Endothelial cell (in vitro differentiated cells): ENCODE data around the gene SEC11C. TPM values are rescaled to one million over a fixed set of nuclear protein-coding genes. Genes with fewer than 3 reads are reported as not detected.

ENCODE experiments used
- DNase-seq: peaks from one replicate; pipeline ENCODE4 v3.0.0; 2021; ENCODE audit warnings: low spot score
- H3K27ac Mint-ChIP-seq: one replicate; pipeline ENCODE4 v1.8.0; 2021; ENCODE audit warnings: mixed read lengths, inconsistent platforms; ENCODE audit not compliant: unreplicated experiment
- H3K27me3 Mint-ChIP-seq: one replicate; pipeline ENCODE4 v1.8.0; 2021; ENCODE audit warnings: mild to moderate bottlenecking, moderate library complexity, mixed read lengths, inconsistent platforms; ENCODE audit not compliant: unreplicated experiment
- H3K36me3 Mint-ChIP-seq: one replicate; pipeline ENCODE4 v1.8.0; 2021; ENCODE audit warnings: mild to moderate bottlenecking, low read depth, mixed read lengths, inconsistent platforms; ENCODE audit not compliant: unreplicated experiment
- H3K4me1 Mint-ChIP-seq: one replicate; pipeline ENCODE4 v1.8.0; 2021; ENCODE audit warnings: mild to moderate bottlenecking, mixed read lengths, inconsistent platforms; ENCODE audit not compliant: unreplicated experiment
- H3K4me3 Mint-ChIP-seq: one replicate; pipeline ENCODE4 v1.8.0; 2021; ENCODE audit warnings: mild to moderate bottlenecking, mixed read lengths, inconsistent platforms; ENCODE audit not compliant: unreplicated experiment
- H3K9me3 Mint-ChIP-seq: one replicate; pipeline ENCODE4 v1.8.0; 2021; ENCODE audit warnings: mixed read lengths, inconsistent platforms; ENCODE audit not compliant: unreplicated experiment
- total RNA-seq: library from RNA; stranded (reverse); fragmentation: NEBNext Ultra II Directional; extraction: Animal tissue kit (Norgen Biotek cat#: 25700); gene quantifications from one replicate; pipeline ENCODE4 v1.2.1, GENCODE V29; 2021; ENCODE audit not compliant: unreplicated experiment
- TF ChIP-seq, protein P1 (sequence below): fragments of 200-600 bp; sonication (generic); IDR thresholded peaks from one replicate; pipeline ENCODE4 v1.5.0; 2021; ENCODE audit warnings: antibody characterized with exemption; ENCODE audit not compliant: unreplicated experiment

The SEC11C gene
- total RNA-seq, 1 donor from 2014 or later = 24.6 TPM

DNA sequence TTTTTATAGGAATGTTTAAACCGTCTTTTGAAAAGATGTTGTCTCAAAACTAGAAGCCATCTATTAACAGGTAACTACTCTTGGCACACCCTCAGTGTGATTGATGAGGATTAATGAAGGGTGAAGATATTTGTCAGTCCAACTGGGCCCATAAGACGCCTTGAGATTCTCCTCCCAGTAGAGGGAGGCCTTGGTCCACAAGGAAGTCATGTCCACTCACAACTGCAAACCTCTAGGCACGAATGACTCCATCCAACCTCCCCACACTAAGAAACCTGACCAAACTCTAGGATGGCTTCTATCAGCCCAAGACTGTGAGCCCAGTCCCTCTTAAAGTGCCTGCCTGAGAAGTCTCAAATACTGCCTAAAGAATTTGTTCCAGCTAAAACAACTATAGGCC, 61.1 kb downstream of the SEC11C start:
- no peak for DNase-seq
- no peaks in the 10 kb centered on the region for H3K9me3 Mint-ChIP-seq
- TF ChIP-seq, protein P1, sequence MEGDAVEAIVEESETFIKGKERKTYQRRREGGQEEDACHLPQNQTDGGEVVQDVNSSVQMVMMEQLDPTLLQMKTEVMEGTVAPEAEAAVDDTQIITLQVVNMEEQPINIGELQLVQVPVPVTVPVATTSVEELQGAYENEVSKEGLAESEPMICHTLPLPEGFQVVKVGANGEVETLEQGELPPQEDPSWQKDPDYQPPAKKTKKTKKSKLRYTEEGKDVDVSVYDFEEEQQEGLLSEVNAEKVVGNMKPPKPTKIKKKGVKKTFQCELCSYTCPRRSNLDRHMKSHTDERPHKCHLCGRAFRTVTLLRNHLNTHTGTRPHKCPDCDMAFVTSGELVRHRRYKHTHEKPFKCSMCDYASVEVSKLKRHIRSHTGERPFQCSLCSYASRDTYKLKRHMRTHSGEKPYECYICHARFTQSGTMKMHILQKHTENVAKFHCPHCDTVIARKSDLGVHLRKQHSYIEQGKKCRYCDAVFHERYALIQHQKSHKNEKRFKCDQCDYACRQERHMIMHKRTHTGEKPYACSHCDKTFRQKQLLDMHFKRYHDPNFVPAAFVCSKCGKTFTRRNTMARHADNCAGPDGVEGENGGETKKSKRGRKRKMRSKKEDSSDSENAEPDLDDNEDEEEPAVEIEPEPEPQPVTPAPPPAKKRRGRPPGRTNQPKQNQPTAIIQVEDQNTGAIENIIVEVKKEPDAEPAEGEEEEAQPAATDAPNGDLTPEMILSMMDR = no peak
- H3K27ac Mint-ChIP-seq = no peak overlapping the region
- H3K4me3 Mint-ChIP-seq = no peak overlapping the region
- peaks cover 17% of the 10 kb centered on the region for H3K4me1 Mint-ChIP-seq
- H3K36me3 Mint-ChIP-seq = no peaks in the 10 kb centered on the region
- H3K27me3 Mint-ChIP-seq = no peaks in the 10 kb centered on the region

DNA sequence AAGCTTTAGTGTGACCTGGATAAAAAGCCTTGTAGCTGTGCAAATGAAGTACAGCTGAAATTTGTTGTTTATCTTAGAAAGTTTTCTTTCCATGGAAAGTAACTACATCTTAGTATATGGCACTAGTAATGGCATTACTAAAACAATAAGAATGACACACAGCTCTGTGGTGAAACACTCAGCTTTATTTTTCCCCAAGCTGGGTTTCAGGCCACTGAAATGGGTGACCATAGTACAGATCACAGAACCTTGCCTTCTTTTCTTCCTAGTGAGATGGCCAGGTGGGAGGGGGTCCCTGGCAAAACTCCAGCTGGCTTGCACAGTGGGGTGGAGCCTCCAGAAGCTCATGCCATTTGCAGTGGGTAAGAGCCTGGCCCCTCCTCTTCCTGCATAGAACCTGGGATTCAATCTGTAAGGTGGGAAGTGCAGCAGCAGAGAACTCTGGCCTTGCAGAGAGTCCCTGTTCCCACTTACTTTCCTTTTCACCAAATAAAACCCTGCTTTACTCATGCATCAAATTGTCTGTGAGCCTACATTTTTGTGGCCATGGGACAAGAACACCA, 62.7 kb downstream of the SEC11C start:
- no peak for DNase-seq
- no peaks in the 10 kb centered on the region for H3K27me3 Mint-ChIP-seq
- TF ChIP-seq, protein P1 = no peak

DNA sequence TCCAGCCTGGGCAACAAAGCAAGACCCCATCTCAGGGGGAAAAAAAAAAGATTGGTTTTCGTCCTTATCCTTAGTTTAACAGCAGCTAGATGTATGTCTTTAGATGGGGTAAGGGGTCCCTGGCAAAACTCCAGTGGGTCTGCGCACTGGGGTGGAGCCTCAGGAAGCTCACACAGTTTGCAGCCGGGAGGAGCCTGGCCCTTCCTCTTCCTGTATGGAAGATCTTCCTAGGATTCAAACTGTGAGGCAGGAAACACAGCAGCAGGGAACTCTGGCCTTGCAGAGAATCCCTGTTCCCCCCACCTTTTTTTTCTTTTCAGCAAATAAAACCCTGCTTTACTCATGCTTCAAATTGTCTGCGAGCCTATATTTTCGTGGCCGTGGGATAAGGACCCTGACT, 67.8 kb downstream of the SEC11C start:
- TF ChIP-seq, protein P1 = no peak
- DNase-seq = no peak
- Mint-ChIP-seq H3K9me3 (no peaks in the 10 kb centered on the region), H3K4me3 (no peak overlapping the region), H3K36me3 (no peaks in the 10 kb centered on the region), H3K27ac (peak overlapping the region; percentile 81), H3K27me3 (no peaks in the 10 kb centered on the region), H3K4me1 (peaks cover 21% of the 10 kb centered on the region)

More for the DNA sequence above, 62.7 kb downstream of the SEC11C start:
- Mint-ChIP-seq H3K4me3 (no peak overlapping the region), H3K4me1 (peaks cover 14% of the 10 kb centered on the region), H3K27ac (no peak overlapping the region), H3K9me3 (no peaks in the 10 kb centered on the region), H3K36me3 (no peaks in the 10 kb centered on the region)

Other genes with a start within 250 kb of the SEC11C start
- gene GRP, start 80.3 kb downstream of the SEC11C start, total RNA-seq = not detected
- not detected for gene RAX, start 133.6 kb downstream of the SEC11C start, total RNA-seq
- gene CPLX4, start 178.8 kb downstream of the SEC11C start, total RNA-seq = not detected
- 38.5 TPM for gene LMAN1, start 219.4 kb downstream of the SEC11C start, total RNA-seq